ENCODE data around the gene PFN3.
"Not testable (repeated sequence)": the region's sequence is repeated elsewhere in the genome, so short reads cannot be mapped to it uniquely, and the experiment has no call there.

DNA sequence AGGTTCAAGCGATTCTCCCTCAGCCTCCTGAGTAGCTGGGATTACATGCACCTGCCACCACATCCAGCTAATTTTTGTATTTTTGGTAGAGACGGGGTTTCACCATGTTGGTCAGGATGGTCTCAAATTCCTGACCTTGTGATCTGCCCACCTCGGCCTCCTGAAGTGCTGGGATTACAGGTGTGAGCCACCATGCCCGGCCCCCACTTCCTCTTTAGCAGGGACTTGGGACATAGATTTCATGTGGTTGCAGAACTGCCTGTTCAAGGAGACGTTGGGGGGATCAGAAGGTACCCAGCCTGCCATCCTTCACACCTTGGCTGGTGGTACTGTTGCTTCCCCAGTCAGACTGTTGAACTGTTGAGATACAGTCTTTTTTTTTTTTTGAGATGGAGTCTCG lies 16.6 kb upstream of the PFN3 start:
- TF ChIP-seq, protein P1, sequence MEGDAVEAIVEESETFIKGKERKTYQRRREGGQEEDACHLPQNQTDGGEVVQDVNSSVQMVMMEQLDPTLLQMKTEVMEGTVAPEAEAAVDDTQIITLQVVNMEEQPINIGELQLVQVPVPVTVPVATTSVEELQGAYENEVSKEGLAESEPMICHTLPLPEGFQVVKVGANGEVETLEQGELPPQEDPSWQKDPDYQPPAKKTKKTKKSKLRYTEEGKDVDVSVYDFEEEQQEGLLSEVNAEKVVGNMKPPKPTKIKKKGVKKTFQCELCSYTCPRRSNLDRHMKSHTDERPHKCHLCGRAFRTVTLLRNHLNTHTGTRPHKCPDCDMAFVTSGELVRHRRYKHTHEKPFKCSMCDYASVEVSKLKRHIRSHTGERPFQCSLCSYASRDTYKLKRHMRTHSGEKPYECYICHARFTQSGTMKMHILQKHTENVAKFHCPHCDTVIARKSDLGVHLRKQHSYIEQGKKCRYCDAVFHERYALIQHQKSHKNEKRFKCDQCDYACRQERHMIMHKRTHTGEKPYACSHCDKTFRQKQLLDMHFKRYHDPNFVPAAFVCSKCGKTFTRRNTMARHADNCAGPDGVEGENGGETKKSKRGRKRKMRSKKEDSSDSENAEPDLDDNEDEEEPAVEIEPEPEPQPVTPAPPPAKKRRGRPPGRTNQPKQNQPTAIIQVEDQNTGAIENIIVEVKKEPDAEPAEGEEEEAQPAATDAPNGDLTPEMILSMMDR (IDR thresholded peaks at IDR 0.05 in 4 of 5, conservative IDR thresholded peaks at IDR 0.05 in 1 of 5), result not testable (repeated sequence)
- not testable (repeated sequence) for TF ChIP-seq POLR2A (IDR thresholded peaks at IDR 0.05)
